Endothelial cell (in vitro differentiated cells): Measurements from ENCODE around the gene TAL1. TPM values are rescaled to one million over a fixed set of nuclear protein-coding genes. Genes with fewer than 3 reads are reported as not detected.
A peak's percentile ranks its signal among the peaks of the same experiment; 100 is the strongest.

Experiments
- DNase-seq: peaks from one replicate; pipeline ENCODE4 v3.0.0; 2021; ENCODE audit warnings: low spot score
- H3K27ac Mint-ChIP-seq: one replicate; pipeline ENCODE4 v1.8.0; 2021; ENCODE audit warnings: mixed read lengths, inconsistent platforms; ENCODE audit not compliant: unreplicated experiment
- H3K27me3 Mint-ChIP-seq: one replicate; pipeline ENCODE4 v1.8.0; 2021; ENCODE audit warnings: mild to moderate bottlenecking, moderate library complexity, mixed read lengths, inconsistent platforms; ENCODE audit not compliant: unreplicated experiment
- H3K36me3 Mint-ChIP-seq: one replicate; pipeline ENCODE4 v1.8.0; 2021; ENCODE audit warnings: mild to moderate bottlenecking, low read depth, mixed read lengths, inconsistent platforms; ENCODE audit not compliant: unreplicated experiment
- H3K4me1 Mint-ChIP-seq: one replicate; pipeline ENCODE4 v1.8.0; 2021; ENCODE audit warnings: mild to moderate bottlenecking, mixed read lengths, inconsistent platforms; ENCODE audit not compliant: unreplicated experiment
- H3K4me3 Mint-ChIP-seq: one replicate; pipeline ENCODE4 v1.8.0; 2021; ENCODE audit warnings: mild to moderate bottlenecking, mixed read lengths, inconsistent platforms; ENCODE audit not compliant: unreplicated experiment
- H3K9me3 Mint-ChIP-seq: one replicate; pipeline ENCODE4 v1.8.0; 2021; ENCODE audit warnings: mixed read lengths, inconsistent platforms; ENCODE audit not compliant: unreplicated experiment
- total RNA-seq: library from RNA; stranded (reverse); fragmentation: NEBNext Ultra II Directional; extraction: Animal tissue kit (Norgen Biotek cat#: 25700); gene quantifications from one replicate; pipeline ENCODE4 v1.2.1, GENCODE V29; 2021; ENCODE audit not compliant: unreplicated experiment
- TF ChIP-seq, protein P1 (sequence below): fragments of 200-600 bp; sonication (generic); IDR thresholded peaks from one replicate; pipeline ENCODE4 v1.5.0; 2021; ENCODE audit warnings: antibody characterized with exemption; ENCODE audit not compliant: unreplicated experiment

TAL1 gene
- total RNA-seq, 1 donor from 2014 or later, result 199 TPM

DNA sequence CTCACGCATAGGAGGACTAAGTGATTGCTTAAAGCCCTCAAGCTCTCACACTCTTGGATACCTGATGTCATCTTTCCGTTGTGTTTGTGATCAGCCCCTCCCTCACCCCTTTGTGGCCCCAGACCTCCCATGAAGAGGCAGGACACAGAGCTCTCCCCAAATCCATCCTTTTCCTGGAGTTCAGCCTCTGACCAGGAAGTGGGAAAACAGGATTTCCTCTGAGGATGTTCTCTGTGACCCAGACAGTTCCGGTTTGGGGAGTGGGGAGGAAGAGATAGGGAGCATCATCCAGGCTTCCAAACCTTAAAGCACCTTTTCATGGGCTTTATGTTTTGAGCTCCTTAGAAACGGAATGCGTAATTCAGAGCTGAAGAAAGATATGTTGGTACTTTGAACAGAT, 11.9 kb upstream of the TAL1 start:
- peak; percentile 61 for DNase-seq
- H3K27me3 Mint-ChIP-seq, result peaks cover 7% of the 10 kb centered on the region

DNA sequence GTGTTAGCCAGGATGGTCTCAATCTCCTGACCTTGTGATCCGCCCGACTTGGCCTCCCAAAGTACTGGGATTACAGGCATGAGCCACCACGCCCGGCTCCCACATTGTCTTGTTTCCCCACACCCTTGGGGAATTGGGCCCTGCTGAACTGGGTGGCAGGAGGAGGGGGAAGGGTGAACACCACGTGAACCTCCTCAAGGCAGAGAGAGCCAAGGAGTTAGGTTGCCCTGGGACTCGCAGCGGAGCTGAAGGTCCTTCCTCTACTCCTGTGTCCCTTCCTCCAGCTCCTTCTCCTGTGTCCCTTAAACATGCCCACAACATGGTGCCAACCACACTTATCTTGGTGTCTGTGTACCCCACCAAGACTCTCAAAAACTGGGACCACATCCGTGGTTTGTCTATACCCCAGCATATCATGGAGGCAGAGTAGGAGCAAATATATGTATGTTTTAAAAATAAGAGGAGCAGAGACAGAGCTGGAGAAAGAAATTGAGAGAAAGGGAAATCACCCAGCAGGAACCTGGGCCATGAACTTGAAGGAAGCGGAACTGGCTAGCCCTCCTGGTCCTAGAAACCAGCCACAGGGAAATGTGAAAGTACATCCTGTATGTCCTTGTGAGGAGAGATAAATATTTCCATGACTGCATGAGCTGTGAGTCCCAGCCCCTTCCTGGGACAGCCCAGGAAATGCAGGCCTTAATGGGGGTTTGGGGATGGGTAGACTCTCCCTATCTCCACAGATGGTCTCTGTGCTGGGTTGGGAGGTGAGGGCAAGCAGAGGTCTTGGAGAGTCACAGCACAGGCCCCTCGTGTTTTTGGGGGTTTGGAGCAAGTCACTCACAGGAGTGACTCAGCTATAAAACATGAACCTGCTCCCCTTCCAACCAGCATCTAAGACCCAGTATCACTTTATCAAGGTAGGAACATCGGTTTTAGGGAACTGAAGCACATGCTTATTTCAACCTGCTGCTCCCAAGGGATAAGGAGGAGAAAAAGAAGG, 9.4 kb upstream of the TAL1 start:
- H3K4me1 Mint-ChIP-seq, result peaks cover 86% of the 10 kb centered on the region
- H3K27me3 Mint-ChIP-seq, result peaks cover 7% of the 10 kb centered on the region

More for the DNA sequence above, 11.9 kb upstream of the TAL1 start:
- TF ChIP-seq, protein P1, sequence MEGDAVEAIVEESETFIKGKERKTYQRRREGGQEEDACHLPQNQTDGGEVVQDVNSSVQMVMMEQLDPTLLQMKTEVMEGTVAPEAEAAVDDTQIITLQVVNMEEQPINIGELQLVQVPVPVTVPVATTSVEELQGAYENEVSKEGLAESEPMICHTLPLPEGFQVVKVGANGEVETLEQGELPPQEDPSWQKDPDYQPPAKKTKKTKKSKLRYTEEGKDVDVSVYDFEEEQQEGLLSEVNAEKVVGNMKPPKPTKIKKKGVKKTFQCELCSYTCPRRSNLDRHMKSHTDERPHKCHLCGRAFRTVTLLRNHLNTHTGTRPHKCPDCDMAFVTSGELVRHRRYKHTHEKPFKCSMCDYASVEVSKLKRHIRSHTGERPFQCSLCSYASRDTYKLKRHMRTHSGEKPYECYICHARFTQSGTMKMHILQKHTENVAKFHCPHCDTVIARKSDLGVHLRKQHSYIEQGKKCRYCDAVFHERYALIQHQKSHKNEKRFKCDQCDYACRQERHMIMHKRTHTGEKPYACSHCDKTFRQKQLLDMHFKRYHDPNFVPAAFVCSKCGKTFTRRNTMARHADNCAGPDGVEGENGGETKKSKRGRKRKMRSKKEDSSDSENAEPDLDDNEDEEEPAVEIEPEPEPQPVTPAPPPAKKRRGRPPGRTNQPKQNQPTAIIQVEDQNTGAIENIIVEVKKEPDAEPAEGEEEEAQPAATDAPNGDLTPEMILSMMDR, result no peak
- H3K9me3 Mint-ChIP-seq, result no peaks in the 10 kb centered on the region
- no peak overlapping the region for H3K4me3 Mint-ChIP-seq
- H3K36me3 Mint-ChIP-seq, result no peaks in the 10 kb centered on the region
- peaks cover 71% of the 10 kb centered on the region for H3K4me1 Mint-ChIP-seq
- H3K27ac Mint-ChIP-seq, result peak overlapping the region; percentile 99

DNA sequence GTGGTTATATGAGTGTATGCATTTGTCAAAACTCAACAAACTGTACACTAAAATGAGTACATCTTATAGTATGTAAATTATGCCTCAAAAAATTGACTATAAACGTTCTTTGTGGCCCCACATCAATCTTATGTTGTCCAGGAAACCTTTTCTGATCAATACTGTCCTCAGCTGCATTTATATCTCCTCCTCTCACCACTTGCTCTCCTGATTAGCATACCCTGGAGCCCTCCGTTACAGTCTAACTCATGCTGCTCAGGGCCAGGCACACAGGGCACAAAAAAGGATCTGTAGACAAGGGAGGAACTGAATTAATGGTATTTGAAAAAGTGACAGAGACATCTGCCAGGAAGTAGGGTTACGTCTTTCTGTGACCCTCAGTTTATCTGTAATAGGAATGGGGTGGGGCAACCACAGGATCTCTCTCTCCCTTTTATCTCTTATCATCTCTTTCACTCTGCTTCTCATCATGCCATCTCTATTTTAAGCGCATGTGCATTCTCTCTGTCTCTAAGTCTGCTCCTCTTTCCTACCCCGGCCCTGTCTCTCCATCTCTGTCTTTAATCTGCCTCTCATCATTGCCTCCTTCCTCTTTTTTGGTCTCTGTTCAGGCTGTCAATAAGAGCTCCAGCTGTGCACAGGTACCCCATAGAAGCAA, 7.0 kb upstream of the TAL1 start:
- no peak for DNase-seq
- Mint-ChIP-seq H3K4me1 (peaks cover 86% of the 10 kb centered on the region), H3K27ac (peak overlapping the region; percentile 26), H3K36me3 (no peaks in the 10 kb centered on the region), H3K27me3 (peaks cover 13% of the 10 kb centered on the region), H3K9me3 (no peaks in the 10 kb centered on the region), H3K4me3 (no peak overlapping the region)
- TF ChIP-seq, protein P1, result no peak

More for the DNA sequence above, 9.4 kb upstream of the TAL1 start:
- TF ChIP-seq, protein P1, result no peak
- Mint-ChIP-seq H3K36me3 (no peaks in the 10 kb centered on the region), H3K9me3 (no peaks in the 10 kb centered on the region), H3K4me3 (peak overlapping the region; percentile 26), H3K27ac (peak overlapping the region; percentile 99)
- DNase-seq, result no peak

DNA sequence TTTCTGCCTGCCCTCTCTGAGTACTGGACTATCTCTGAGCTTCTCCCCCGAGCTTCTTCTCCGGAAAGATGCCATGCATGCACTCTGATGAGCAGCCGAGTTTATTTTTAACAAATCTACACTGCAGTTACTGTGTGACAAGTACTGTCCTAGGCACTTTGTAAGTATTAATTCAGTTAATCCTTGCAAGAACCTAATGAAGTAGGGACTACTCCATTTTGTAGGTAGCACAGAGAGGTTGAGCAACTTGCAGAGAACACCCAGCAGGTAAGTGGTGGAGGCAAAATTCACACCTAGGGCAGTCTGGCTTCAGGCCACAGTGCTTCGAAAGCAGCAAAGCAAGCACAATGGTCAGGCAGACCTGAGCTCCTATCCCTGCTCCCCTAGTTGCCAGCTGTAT, 3.8 kb upstream of the TAL1 start:
- H3K4me3 Mint-ChIP-seq, result peak overlapping the region; percentile 17
- H3K9me3 Mint-ChIP-seq, result no peaks in the 10 kb centered on the region
- DNase-seq, result no peak
- peaks cover 28% of the 10 kb centered on the region for H3K27me3 Mint-ChIP-seq
- H3K36me3 Mint-ChIP-seq, result peaks cover 7% of the 10 kb centered on the region
- H3K4me1 Mint-ChIP-seq, result peaks cover 79% of the 10 kb centered on the region
- H3K27ac Mint-ChIP-seq, result peak overlapping the region; percentile 96
- TF ChIP-seq, protein P1, result no peak
